HG03175 (cell line): ENCODE measurements around the gene URM1.
"Not testable (repeated sequence)": the region's sequence is repeated elsewhere in the genome, so short reads cannot be mapped to it uniquely, and the experiment has no call there.

ENCODE experiments used
- ATAC-seq: cut with Tn5 transposase; IDR thresholded peaks from one replicate; pipeline ENCODE4 v1.9.1; 2021; ENCODE audit warnings: mild to moderate bottlenecking, moderate library complexity; ENCODE audit not compliant: unreplicated experiment

Gene URM1

DNA sequence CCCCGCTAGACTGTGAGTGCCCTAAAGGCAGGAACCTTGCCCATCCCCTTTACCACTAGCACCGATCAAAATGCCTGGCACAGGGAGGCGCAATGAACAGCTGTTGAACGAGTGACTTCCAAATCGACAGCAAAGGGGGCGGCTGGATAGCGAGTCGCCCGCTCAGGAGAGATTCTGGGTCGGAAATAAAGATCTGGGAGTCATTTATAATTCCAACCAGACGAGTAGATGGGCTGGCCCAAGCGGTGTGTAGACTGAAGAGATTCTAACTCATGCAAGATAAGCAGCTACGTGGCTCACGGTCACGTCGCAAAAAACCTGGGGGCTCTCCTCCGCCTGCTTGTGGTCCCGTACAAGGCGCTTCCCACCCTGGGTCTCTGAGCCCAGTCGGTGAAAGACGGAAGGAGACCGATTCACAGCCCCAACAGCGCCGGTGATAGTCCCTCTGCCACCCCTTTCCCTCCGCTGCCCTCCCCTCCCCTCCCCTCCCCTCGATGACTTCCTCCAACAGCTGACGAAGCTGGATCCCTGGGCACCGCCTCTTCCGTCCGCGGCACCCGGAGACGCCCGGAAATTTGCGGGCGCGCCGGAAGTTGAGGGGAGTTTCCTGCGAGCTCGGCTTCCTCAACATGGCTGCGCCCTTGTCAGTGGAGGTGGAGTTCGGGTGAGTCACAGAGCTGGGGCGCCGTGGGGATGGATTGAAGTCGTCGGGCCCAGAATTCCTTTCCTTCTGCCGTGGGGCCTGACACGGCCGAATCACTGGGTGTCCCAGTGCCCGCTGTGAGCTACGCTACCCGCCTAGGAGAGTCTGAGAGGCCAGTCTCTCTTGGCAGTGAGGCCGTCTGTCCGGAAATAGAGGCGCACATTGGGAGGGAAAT is at the start of gene URM1:
URM1 (plus strand) TSS at position 623 of the 878 bp plus-strand sequence; CDS start at position 630, 7 bp downstream.
- peak; percentile 85 for ATAC-seq

DNA sequence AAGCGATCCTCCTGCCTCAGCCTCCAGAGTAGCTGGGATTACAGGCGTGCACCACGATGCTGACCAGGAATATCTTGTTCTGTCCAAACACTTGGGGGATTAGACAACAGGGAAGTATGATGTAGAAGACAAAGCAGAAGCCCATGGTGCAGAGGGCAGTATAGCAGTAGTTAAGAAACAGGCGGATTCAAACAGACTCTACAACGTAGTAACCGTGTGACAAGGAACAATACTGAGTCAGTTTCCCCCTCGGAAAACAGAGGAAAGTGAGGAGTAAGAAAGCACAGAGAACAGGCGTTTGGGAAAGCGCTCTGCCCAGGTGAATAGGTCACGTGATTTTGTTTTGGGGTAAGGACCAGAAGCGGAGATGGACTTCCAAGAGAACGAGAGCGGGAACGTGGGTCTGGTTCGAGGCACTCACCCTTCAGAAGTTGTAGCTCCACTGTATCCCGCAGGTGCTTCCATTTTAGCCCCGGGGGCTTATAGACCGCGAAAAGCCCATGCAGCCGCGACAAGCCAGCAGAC is 49.2 kb upstream of the URM1 start:
- peak; percentile 6 for ATAC-seq

DNA sequence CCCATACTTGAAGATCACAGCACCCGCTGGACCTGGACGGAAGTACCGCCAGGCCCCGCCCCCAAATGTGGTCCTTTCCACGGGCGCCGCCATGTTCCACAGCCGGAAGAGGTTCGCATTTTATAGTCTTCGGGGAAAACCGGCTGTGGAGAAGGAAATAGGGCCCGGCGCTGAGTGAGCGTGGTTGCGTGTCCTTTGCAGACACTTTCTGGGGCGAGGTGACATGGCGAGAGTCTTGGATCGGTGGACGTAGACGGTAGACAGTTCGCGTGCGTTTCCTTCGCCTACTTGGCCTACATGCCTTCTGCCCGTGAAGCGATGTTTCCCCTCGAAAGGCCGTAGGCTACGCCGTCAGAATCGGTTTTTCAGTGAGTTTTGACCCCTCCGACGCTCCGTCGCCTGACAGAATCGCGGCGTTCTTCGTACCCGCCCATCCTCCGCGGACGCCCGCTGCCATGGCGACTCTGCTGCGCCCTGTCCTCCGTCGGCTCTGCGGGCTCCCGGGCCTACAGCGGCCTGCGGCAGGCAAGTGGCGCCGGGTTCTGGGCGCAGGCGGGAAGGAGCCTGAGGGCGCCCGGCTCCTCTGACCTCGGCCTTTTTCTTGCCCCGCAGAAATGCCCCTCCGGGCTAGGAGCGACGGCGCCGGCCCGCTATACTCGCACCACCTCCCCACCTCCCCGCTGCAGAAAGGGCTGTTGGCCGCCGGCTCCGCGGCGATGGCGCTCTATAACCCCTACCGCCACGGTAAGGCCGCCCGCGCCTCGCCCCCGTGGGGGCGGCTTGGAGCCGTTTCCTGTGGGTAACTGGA is 48.6 kb upstream of the URM1 start, which contains the start of the genes COQ4 and TRUB2:
COQ4 (plus strand) TSS at position 436 of the 808 bp plus-strand sequence; CDS start at position 456, 20 bp downstream.
TRUB2 (minus strand) TSS at position 44 of the 808 bp plus-strand sequence; CDS start at position 5, 39 bp downstream.
- peak; percentile 82 for ATAC-seq

DNA sequence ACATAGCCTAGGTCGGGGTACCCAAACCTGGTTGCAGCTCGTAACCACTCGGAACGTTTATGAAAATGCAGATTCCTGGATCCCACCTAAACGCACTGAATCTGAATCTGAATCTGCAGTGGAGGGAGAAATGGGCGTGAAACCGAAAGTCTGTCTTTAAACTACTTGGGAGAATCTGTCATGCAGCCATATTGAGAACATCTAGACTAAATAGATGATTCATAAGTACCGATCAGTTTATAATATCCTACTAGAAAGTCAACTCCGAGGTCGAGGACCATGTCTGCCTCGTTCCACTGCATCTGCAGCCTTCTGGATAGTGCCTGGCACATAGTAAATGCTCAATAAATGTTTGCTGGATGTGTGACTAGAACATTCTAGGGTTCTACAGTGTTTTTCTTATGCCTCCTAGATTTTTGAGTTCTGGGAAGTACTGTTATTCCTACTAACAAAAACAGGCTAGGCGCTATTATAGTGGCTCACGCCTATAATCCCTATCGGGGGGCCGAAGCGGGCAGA is 47.9 kb upstream of the URM1 start:
- no peak for ATAC-seq

DNA sequence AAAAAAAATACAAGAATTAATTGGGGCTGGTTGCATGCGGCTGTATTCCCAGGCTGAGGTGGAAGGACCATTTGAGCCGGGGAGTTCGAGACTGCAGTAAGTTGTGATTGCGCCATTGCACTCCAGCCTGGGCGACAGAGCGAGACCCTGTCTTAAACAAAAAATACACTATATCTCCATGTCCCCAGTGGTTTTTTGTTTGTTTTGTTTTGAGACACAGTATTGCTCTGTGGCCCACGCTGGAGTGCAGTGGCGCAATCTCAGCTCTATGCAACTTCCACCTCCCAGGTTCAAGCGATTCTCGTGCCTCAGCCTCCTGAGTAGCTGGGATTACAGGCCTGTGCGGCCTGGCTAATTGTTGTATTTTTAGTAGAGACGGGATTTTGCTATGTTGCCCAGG is 47.4 kb upstream of the URM1 start:
- no peak for ATAC-seq

DNA sequence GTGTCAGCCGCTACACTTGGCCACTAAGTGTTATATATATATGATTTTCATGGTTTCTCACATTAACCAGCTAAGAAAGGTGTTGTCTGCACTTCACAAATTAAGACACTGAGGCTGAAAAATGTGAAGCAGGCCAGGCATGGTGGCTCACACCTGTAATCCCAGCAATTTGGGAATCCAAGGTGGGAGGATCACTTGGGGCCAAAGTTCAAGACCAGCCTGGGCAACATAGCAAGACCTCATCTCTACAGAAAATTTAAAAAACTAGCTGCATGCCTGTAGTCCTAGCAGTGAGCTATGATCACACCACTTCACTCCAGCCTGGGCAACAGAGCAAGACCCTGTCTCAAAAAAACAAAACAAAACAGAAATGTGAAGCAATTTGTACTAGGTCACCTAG is 46.8 kb upstream of the URM1 start:
- no peak for ATAC-seq

DNA sequence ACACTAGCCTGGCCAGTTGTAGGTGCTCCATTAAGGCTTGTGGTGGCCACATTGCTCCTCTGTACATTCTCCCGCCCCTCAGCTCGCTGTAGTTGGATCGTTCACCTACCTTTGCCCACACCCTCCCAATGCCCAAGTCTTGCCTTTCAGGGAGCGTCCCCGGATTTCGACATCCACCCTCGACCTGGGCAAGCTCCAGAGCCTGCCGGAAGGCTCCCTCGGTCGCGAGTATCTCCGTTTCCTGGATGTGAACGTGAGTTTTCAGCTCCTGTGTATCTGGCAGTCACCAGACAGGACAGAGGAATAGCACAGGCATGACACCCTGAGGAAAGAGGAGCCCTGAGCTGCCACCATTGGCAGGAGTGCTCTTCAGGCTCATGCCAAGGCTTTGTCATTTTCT is 45.5 kb upstream of the URM1 start:
- no peak for ATAC-seq

DNA sequence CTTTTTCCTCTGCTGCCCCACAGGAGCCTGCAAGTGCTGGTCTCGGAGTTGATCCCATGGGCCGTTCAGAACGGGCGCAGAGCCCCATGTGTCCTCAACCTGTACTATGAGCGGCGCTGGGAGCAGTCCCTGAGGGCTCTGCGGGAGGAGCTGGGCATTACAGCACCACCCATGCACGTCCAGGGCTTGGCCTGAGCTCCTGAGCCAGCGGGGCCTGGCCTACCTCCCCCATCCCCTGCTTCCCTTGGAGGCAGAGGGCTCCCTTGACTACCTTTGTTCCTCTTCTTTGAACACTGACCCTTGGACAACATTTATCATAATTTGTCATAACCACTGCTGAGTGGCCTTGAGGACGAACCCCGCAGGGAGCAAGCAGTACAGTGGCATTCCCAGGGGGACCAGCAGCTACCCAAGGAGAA is 37.7 kb upstream of the URM1 start:
- ATAC-seq, result no peak

DNA sequence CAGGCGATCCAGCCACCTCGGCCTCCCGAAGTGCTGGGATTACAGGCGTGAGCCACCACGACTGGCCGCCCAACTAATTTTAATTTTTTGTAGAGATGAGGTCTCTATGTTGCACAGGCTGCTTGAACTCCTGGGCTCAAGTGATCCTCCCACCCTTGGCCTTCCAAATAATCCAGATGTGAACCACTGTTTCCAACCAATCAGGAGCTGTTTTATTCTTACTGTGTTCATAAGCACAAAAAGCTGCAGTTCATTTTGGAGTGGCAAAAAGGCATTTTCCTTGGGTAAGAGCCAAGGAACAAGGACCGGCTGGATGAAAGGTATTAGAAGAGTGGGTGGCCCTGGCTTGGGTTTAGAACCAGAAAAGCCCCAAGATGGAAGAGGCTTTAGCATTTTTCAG is 36.0 kb upstream of the URM1 start:
- ATAC-seq, result no peak

DNA sequence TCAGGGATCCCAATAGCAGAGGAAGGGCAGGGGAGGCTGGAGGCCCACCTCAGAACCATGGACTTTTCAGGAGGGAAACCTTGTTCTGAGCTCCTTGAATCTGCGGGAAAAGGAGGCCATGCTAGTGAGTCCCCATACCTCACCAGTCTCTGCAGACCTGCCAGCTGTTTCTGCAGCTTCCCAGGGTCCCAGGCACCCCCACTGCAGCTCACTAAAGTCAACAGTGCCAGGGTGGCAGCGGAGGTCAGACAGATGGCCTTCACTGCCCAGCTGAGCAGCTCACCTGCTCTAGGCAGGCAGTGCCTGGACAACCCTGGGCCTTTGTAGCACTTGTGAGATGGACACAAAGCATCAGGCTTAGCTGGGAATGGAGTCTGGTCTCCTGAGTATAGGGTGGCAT is 35.3 kb upstream of the URM1 start:
- no peak for ATAC-seq

DNA sequence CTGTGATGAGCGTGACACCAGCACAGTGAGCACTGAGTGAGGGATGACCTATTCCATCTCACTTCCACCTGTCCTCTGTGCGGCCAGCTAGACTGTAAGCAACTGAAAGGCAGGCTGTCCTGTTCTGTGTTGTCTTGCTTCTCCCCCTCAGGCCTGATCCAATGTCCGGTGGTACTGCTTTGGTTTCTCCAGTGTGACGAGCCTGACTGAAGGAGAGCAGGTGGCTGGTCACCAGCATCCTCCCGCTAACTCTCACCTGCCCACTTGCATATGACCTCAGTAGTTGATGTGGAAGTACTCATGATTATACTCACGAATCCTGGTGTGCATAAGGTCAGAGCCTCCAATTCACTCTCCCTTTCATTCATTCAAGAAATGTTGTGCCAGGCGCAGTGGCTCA is 33.2 kb upstream of the URM1 start:
- no peak for ATAC-seq

DNA sequence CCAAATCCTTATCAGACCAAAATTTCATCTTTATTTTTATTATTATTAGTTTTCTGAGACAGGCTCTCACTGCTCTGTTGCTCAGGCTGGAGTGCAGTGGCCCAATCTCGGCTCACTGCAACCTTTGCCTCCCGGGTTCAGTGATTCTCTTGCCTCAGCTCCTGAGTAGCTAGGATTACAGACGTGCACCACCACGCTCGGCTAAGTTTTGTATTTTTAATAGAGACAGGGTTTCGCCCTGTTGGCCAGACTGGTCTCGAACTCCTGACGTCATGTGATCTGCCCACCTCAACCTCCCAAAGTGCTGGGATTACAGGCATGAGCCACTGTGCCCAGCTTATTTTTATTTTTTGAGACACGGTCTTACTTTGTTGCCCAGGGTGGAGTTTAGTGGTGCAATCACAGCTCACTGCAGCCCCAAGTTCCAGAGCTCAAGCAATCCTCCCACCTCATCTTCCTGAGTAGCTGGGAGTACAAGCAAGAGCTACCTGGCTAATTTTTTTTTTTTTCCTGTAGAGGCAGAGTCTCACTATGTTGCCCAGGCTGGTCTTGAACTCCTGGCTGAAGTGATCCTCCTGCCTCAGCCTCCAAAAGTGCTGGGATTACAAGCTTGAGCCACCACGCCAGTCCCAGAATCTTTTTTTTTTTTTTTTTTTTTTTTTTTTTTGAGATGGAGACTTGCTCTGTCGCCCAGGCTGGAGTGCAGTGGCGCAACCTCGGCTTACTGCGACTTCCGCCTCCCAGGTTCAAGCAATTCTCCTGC is 32.1 kb upstream of the URM1 start:
- ATAC-seq, result not testable (repeated sequence)

DNA sequence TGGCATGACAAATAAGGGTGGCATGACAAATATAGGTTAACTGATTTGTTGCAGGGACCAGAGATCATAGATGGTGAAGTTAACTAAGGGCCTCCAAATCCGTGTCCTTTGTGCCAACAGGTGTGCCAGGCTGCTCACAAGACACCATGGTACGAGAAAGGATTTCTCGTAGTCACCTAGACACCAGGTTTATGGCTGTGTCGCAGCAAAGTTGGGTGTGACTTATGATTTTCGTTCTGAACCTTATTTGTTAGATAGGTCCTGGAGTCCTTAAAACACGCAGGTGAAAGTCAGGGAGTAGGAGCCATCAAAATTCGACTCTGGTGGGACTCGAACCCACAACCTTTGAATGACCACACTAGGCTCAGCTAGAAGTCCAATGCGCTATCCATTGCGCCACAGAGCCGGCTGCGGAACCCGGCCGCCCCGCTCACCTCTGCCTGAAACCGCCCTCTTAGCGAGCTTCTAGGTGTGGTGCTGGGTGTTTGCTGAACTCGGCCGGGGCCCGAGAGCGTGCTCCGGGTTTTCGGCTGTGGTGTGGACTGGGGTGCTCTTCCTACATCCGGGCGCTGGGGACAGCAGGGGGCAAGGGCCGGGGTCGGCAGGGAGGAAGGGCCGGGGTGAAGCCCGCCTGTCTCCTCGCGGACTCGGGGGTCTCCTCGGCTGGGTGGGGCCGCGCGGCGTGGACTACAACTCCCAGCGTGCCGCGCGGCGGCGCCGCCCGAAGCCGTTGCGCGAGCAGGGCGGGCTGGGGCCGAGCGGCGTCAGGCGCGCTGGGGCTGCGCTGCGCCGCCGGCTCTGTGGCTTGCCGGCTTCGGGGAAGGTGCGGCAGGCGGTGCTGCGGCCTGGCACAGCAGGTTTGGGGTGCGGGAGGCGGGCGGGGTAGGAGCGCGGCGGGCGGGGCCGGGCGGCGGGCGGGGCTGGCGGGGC is 31.1 kb upstream of the URM1 start, which contains the start of gene SLC27A4:
SLC27A4 (plus strand) TSS at position 767 of the 930 bp plus-strand sequence. CDS start 2,606 bp downstream, outside the sequence.
- peak; percentile 82 for ATAC-seq

DNA sequence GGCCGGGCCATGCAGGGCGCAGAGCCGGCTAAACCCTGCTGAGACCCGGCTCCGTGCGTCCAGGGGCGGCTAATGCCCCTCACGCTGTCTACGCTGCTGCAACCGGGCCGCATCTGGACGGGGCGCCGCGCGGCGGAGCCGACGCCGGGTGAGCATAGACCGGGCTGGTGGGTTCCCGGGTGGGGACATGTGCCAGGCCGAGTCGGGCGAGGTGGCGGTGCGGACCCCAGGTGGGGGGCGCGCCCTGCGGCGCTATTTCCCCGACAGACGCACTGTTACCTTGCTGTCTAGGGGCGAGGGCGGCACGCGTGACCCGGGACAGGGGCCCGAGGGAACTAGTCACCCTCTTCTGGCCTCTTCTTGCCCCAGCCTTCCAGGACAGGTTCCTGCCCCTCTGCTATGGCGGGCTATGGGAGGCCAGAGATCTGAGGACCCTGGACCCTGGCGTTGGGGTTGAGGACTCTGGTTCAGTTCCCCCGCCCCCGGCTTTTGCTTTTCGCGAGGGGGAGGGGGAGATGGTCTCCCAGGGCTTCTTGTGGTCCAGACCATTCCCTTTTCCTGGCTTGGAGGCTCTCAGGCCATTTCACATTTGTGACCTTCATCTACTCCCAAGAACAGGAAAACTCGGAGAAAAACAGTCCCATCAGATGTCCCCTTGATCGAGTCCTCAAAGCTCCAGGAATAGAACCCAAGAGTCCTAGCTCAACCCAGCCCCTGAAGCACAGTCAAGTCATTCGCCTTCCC is 30.3 kb upstream of the URM1 start:
- ATAC-seq, result peak; percentile 43

DNA sequence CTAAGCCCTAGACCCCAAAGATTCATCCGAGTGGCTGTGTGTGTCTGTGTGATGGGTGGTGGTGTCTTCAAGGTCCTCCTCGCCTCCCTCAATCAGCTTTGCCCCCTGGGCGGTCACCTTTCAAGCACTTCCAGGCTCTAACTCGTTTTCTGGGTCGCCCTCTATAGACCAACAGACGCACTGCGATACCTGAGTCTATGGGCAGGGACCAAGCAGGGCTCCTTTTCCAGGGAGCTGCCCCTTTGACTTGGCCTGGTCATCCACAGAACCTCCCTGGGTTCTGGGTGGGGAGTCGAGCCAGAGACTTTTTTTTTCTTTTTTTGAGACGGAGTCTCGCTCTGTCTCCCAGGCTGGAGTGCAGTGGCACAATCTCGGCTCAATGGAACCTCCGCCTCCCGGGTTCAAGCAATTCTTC is 29.7 kb upstream of the URM1 start:
- no peak for ATAC-seq

DNA sequence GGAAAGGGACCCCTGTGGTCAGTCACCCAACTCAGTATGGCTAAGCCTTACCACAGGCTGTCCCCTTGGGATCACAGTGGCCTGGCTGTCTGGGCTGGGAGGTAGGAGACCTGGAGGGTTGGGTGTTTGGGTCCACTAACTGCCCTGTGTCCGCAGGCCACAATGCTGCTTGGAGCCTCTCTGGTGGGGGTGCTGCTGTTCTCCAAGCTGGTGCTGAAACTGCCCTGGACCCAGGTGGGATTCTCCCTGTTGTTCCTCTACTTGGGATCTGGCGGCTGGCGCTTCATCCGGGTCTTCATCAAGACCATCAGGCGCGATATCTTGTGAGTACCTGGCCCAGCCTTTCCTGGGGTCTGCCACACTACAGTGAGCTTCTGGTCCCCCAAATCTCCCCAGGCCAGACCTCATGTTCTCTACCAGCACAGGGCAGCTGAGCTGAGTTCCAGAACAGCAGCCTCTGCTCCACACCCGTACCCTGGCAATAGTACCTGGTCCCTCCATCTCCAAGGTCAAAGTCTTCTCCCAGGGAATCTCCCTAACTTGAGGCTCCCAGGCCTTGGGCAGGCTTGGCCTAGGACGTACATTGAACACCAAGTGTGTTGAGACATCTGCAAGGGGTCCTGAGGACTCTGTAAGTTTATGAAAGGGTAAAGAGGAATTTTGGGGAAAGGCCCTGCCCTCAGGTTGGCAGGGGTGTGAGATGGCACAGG is 28.0 kb upstream of the URM1 start:
- ATAC-seq, result no peak

DNA sequence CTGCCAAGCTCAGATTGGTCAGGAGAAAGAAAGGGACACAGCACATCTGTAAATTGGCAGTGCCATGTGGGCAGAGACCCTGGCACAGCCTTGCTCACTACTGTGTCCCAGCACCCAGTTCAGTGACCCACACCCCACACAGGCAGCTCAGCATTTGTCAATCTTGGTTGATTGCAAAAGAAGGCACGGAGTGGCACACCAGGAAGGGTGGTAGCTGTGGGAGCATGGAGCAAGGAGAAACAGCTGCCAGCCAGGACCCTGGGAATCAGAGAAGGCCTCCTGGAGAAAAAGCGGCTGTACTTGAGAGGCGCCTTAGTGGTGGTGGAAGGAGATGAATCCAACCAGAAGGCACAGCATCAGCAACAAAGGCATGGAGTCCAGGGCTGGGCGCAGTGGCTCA is 27.3 kb upstream of the URM1 start:
- ATAC-seq, result no peak
